Astrocyte of the cerebellum (primary cell): Measurements from ENCODE around the gene ETV1.
A peak's percentile ranks its signal among the peaks of the same experiment; 100 is the strongest.

Experiments used
- DNase-seq: peaks from one replicate; pipeline ENCODE4 v3.0.0-alpha.2; 2011; ENCODE audit warnings: low read depth
- H3K4me3 ChIP-seq: 2 replicates; pipeline ENCODE4 v1.5.1; 2011; ENCODE audit warnings: mild to moderate bottlenecking, low read depth, low read length, moderate library complexity
- CTCF ChIP-seq: IDR thresholded peaks from 2 replicates; pipeline ENCODE4 v1.5.1; 2012; ENCODE audit warnings: low read length, low read depth, moderate library complexity, mild to moderate bottlenecking; ENCODE audit errors: missing control alignments
- in situ Hi-C: cut with HindIII; loops from 2 replicates; pipeline ENCODE4 v1.10.0; 2017; ENCODE audit warnings: low sequenced_read_pairs

The ETV1 gene

GRCh38 chr7:13982940-13983677 lies 6.4 kb downstream of the ETV1 start:
- no peak overlapping the region for H3K4me3 ChIP-seq
- in situ Hi-C loops, result no loop called here
- DNase-seq, result no peak
- TF ChIP-seq CTCF, result no peak

- in situ Hi-C loops, result no loop called here
- DNase-seq, result peak; percentile 95
- no peak for TF ChIP-seq CTCF
- H3K4me3 ChIP-seq, result no peak overlapping the region
Observed at GRCh38 chr7:13981070-13981469, 8.4 kb downstream of the ETV1 start.

- no peak for DNase-seq
- in situ Hi-C loops, result no loop called here
Observed at GRCh38 chr7:13980474-13980873, 9.0 kb downstream of the ETV1 start.

GRCh38 chr7:13979671-13980435 lies 9.6 kb downstream of the ETV1 start:
- no peak for TF ChIP-seq CTCF
- no peak for DNase-seq
- in situ Hi-C loops, result no loop called here
- no peak overlapping the region for H3K4me3 ChIP-seq

More at GRCh38 chr7:13980474-13980873, 9.0 kb downstream of the ETV1 start:
- TF ChIP-seq CTCF, result no peak
- H3K4me3 ChIP-seq, result no peak overlapping the region

GRCh38 chr7:13976594-13976993 lies 12.9 kb downstream of the ETV1 start:
- no peak for TF ChIP-seq CTCF
- no peak for DNase-seq
- H3K4me3 ChIP-seq, result no peak overlapping the region
- in situ Hi-C loops, result no loop called here

GRCh38 chr7:13965077-13965476 lies 24.4 kb downstream of the ETV1 start:
- H3K4me3 ChIP-seq, result no peak overlapping the region
- DNase-seq, result no peak
- TF ChIP-seq CTCF, result no peak
- in situ Hi-C loops, result no loop called here
